NCI-H2227 (cell line): Measurements from ENCODE around the gene KLF1.
"Not testable (repeated sequence)": the region's sequence is repeated elsewhere in the genome, so short reads cannot be mapped to it uniquely, and the experiment has no call there.

Experiments used
- DNase-seq: peaks from one replicate; lab custom pipeline; 2025; ENCODE audit not compliant: unreplicated experiment; lab: John Stamatoyannopoulos, UW

KLF1 gene

DNA sequence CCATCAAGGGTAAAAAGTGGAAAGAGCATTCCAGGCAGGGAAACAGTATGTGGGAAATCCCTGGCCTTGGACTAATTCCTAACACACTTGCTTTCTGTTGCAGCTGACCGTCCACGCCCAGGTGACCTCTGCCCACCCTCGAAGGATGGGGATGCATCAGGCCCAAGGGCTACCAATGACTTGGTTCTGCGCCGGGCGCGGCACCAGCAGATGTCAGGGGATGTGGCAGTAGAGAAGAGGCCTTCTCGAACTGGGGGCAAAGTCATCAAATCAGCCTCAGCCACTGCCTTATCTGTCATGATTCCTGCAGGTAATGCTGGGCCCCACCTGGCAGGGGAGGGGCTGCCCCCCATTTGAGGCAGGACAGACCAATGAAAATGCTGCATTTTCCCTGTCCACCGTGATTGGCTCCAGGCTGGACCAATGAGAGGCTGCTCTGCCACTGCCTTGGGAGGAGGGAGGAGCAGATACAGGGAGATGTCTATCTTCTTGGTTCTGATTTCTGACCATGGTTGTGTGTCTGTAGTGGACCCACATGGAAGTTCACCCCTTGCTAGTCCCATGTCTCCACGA, 18.4 kb downstream of the KLF1 start:
- DNase-seq: no peak

DNA sequence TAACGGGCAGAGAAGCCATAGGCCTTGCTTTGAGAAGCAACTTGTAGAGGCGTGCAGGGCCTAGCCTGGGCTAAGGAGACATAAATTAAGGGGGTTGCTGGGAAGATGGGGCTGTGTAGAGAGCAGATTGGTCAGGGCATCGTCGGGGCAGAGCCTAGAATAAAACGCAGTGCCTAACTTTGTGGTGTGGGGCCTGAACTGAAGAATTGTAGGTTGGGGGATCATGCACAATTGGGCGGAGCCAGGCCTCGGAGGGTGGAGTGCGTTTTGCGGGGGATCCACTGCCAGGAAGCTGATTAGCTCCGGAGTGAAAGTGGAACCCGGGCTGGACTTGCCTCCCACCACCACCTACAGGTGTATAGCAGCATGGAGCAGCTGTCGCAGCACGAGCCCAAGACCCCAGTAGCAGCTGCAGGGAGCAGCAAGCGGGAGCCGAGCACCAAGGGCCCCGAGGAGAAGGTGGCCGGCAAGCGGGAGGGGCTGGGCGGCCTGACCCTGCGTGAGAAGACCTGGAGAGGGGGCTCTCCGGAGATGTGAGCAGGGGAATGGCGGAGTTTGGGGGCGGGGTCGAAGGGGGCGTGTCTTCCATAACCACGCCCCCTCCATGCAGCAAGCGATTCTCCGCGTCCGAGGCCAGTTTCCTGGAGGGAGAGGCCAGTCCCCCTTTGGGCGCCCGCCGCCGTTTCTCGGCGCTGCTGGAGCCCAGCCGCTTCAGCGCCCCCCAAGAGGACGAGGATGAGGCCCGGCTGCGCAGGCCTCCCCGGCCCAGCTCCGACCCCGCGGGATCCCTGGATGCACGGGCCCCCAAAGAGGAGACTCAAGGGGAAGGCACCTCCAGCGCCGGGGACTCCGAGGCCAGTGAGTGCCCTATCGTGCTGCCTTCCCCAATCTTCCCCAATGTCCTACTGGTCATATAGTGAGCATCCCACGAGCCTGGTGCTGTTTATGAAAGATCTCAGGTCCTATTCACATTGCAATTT, 19.6 kb downstream of the KLF1 start:
- no peak for DNase-seq

DNA sequence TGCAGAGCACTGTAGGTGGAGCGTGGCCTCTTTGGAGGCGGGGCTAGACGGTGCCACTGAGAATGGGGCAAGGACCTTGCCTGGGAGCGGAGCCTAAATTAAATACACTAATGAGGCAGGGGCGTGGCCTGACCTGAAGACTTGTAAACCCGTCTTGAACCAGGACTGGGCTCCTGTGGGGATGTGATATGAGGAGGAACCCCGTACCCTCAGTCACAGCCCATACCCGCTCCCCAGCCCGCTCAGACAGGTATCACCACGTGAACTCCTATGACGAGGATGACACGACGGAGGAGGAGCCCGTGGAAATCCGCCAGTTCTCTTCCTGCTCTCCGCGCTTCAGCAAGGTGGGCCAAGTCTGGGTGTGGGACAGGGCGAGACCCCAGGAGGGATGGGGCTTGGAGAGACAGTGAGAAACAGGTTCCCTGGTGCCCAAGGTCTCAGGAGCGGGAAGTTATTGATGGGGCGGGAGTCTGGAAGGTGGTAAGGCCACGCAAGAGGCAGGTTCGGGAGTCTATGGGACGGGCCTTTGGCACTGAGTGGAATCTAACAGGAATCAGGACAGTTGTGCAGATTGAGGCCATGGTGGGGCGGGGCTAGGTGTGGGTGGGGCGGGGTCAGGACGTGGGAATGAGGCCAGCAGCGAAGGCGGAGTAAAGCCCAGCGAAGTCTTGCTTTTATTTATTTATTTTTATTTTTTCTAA, 20.4 kb downstream of the KLF1 start:
- DNase-seq: no peak

DNA sequence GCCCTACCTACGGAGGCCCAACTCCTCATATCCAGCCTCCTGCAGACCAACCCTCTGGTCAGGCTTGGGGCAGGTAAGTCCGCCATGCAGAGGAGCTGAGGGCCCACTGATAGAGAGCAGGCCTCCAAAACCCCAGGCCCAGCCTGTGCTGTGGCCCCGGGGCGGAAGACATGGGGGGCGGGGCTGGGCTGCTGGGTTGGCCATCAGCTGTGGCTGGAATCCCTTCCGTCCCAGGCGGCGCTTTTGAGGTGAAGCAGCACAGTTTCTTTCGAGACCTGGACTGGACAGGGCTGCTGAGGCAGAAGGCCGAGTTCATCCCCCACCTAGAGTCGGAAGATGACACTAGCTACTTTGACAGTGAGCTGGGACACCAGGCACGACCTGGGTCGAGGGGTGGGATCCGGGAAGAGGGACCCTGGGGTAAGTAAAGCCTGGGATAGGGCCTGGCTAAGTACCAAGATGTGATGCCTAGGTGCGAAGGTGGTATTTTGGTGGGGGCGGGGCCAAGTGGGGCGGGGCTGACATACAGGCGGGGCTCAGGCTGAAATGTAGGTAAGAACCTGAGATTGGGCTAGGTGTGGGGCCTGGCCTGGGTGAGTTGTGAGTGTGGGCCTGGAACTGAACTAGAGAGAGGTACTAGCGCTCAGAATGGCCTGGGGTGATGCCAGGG, 21.1 kb downstream of the KLF1 start:
- no peak for DNase-seq

DNA sequence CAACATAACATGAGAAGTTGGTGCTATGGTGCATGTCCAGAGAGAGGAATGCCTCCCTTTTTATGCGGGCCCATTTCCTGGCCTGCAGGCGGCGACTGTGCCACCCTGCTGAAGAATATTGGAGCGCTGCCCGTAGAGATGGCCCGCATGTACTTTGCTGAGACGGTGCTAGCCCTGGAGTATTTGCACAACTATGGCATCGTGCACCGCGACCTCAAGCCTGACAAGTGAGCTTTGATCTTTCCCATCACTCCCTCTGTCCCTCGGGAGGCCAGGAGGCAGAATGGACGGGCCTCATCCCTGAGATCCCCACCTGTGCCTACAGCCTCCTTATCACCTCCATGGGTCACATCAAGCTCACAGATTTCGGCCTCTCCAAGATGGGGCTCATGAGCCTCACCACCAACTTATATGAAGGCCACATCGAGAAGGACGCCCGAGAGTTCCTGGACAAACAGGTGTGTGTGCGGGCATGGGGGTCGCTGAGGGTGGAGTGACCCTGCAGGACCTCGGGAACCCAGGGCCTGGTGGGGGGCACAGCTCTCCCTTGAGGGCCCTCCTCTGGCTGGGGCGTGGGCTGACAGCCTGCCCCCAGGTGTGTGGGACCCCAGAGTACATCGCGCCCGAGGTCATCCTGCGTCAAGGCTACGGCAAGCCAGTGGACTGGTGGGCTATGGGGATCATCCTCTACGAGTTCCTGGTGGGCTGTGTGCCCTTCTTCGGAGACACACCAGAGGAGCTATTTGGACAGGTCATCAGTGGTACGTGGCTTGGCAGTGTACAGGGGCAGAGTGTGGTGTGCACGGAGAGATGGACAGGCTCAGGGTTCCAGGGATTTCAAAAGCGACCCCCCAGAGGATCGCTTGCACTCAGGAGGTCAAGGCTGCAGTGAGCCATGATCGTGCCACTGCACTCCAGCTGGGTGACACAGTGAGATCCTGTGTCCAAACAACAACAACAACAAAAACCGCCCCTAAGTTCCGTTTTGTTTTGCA, 22.0 kb downstream of the KLF1 start:
- no peak for DNase-seq

DNA sequence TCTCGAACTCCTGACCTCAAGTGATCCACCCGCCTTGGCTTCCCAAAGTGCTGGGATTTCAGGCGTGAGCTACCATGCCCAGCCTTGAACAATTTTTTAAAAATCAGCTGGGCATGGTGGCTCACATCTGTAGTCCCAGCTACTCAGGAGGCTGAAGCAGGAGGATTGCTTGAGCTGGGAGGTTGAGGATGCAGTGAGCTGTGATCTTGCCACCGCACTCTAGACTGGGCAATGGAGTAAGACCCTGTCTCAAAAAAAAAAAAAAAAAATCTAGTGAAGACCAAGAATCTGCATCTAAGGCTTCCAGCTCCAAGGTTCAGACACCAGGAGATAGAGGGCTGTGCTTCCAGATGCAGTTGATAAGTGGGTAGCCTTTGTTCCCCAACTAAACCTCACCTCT, 22.9 kb downstream of the KLF1 start:
- DNase-seq: no peak

DNA sequence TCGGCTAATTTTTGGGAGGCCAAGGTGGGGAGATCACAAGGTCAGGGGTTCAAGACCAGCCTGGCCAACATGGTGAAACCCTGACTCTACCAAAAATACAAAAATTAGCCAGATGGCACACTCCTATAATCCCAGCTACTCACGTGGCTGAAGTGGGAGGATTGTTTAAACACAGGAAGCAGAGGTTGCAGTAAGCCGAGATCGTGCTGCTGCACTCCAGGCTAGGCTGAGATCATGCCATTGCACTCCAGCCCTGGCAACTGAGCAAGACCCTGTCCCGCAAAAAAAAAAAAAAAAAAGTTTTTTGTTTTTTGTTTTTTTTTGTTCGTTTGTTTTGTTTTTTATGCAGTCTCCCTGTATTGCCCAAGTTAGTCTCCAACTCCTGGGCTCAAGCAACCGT, 27.5 kb downstream of the KLF1 start:
- DNase-seq: no peak

DNA sequence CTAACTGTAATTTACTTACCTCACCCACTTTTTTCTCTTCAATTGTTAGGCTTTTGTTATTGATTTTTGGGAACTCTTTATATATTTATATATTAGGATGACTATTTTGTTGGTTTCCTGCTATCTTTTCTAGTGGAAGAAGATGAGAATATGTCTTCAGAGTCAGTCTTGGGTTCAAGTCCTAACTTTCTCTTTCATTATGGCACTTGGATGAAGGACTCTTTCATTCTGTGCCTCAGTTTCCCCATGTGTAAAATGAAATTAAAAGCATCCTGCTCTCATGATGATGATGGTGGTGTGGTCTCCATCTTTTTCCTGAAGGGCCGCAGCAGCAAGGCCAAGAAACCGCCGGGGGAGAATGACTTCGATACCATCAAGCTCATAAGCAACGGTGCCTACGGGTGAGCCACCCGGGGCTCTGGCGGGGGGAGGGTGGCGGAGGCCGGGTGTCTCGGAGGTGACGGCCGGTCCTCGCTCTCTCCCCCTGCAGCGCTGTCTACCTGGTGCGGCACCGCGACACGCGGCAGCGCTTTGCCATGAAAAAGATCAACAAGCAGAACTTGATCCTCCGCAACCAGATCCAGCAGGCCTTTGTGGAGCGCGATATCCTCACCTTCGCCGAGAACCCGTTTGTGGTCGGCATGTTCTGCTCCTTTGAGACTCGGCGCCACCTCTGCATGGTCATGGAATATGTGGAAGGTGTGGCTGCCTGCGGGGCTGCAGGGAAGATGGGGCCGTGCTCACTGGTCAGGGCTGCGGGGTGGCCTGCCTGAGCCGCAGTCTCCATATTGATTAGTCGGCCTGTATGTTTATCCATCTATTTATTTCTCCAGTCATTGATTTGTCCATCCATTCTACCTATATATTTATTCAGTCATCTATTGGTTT, 28.7 kb downstream of the KLF1 start:
- DNase-seq: no peak

DNA sequence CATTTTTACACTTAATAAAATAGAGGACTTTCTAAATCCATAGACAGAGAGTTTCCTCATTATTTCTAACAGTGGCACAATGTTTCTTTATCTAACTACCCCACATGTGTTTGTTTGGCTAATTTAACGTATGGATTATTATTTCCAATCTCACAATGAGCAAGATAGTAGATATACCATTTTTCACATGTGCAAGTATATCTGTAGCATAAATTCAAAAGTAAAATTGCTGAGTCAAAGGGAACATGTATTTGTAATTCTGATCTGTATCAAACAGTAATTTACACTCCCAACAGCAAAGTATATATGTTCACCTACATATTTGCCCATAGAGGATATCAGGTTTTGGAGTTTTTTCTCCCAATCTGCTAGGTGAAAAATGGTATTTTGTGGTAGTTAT, 30.3 kb downstream of the KLF1 start:
- DNase-seq: no peak

DNA sequence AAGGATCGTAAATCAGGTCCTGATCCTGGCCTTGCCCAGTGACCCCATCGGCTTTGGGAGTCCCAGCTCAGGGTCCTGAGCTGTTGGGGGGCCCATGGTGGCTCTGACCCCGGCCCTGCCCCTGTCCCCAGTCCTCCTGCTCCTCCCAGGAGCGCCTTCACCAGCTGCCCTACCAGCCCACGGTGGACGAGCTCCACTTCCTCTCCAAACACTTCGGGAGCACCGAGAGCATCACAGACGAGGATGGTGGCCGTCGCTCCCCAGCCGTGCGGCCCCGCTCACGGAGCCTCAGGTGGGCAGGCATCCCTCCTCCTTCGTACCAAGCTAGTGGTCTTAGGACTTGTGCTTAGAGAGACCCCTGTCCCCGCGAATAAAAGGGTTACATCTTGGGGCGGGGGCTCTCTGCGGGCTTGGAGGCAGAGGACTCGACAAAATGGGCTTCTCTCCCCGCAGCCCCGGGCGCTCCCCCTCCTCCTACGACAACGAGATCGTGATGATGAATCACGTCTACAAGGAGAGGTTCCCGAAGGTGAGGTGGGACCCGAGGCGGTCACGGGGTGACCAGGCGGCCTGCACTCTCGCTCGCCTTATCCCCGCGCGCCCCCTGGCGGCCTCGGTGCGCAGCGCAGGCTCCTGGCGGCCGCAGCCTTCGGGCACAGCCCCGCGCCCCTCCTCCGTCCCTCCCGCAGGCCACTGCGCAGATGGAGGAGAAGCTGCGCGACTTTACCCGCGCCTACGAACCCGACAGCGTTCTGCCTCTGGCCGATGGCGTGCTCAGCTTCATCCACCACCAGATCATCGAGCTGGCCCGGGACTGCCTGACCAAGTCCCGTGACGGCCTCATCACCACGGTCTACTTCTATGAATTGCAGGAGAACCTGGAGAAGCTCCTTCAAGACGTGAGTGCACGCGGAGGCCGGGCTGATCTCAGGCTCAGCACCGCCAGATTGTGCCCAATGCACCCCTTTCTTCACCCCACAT, 39.6 kb downstream of the KLF1 start:
- DNase-seq: peak; percentile 82

DNA sequence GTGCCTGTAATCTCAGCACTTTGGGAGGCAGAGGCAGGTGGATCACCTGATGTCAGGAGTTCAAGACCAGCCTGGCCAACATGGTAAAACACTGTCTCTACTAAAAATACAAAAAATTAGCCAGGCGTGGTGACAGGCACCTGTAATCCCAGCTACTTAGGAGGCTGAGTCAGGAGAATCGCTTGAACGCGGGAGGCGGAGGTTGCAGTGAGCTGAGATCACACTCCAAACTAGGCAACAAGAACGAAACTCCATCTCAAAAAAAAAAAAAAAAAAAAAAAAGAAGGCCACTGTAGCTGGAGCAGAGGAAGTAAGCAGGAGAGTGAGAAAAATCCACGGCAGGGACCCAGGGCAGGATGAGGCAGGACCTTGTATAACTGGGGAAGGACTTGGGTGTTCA, 40.4 kb downstream of the KLF1 start:
- not testable (repeated sequence) for DNase-seq

DNA sequence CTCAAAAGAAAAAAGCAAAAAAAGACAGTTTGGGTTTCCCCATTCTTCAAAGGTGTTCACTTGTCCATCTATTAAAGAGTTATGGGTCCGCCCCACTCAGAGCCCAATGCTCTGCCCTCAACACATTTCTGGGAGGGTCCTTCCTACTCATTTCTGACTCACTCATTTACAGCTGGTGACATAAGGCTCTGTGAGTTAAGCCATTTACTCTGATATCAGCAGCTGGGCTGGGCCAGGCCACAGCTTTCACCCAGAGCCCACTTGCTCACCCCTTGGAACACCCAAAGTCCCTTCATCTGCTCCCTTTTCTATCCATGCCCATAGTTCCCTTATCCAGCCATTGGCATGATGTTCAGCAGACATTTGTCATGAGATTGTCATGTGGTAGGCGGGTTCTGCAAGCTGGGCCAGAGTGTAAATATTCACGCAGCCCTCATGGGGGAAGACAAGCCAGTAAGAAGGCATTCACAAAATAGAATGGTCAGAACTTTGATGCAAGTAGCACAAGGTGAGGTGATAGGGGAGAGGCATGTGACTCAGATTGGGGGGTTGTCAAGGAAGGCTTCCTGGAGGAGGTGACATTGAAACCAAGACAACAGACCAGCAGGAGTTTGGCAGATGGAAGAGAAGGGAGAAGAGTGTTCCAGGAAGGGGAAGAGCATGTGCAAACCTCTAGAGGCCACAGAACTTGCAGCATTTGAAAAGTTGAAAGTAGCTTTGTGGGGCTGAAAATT, 42.8 kb downstream of the KLF1 start:
- DNase-seq: no peak

DNA sequence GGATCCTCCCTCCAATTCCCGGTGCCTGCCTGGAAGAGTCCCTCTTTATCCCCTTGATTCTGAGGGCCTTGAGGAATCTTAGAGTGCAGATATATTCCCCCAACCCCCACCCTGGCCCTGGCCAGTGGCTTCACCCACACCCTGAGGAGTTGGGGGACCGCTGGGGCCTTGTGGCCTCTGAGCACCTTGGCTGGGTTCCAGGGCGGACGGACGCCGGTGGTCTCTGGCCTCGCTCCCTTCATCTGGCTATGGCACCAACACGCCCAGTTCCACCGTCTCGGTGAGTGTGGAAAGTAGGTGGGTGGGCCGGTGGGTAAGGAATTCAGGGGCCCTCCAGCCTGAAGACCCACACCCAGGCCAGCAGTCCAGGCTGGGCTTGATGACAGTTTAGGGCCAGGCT, 43.7 kb downstream of the KLF1 start:
- DNase-seq: no peak

DNA sequence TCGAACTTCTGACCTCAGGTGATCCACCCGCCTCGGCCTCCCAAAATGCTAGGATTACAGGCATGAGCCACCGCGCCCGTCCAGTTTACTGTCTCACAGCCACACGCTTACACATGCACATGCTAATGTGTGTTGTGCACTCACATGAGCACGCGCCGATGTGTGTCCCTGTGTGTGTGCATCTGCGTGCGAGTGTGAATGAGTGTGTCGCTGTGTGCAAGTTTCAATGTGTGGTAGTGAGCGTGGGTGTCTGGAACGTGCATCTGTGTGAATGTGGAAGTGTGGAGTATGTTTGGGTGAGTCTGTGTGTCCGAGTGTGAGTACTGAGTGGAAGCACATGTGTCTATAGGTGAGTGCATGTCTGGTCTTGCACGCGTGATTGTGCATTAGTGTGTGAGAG, 44.5 kb downstream of the KLF1 start:
- no peak for DNase-seq

DNA sequence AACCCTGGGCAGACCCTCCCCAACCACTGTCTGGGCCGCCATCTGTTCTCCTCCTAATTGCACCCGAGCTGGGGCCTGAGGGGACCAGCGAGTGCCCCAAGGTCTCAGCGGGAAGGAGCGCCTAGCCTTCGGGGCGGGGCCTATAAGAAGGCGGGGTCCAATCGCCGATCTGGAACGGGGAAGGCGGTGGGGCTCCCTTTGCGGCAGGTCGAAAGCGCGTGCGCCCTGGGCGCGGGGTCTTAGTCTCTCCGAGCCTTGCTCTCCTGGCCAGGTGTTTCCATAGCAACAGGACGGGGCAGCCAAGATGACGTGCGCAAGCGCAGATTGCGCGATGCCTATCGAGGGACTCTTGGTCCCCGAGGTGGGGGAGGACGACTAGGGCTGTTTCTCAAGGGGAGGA, 45.9 kb downstream of the KLF1 start:
- DNase-seq: peak; percentile 96

DNA sequence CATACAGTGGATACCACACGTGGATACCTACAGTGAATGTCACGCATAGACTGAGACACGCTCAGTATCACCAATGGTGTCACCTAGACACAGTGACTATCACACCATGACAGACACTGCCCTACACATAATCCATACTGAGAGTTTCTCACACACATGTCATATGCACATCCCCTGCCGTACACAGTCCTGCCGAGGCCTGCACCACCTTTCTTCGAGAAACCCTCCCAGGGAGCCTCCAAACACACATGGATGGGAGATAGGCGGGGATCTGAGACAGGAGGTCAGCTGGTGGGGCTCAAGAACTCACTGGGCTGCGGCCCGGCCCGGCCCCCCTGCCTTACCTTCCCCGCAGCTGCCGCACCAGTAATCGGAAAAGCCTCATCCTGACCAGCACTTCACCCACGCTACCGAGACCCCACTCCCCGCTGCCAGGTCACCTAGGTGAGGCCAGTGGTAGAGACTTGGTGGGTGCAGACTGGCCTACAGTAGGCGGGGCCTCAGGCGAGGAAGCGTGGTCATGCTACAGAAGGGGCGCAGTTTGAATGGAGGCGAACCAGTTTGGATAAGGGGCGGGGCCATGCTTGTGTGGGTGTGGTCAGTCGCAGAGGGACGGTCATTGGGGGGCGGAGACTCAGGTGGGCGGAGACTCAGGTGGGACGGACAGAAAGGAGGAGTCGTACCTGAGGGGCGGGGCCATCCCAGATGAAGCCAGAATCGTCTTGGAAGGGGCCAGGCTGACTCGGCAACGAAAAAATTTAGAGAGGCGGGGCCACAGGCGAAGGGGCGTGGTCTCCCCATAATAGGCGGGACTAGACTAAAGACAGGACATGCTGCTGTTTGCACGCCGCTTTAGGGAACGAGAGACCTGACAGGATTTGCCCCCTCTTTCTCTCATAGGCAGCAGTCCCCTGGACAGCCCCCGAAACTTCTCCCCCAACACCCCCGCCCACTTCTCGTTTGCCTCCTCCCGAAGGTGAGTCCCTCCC, 46.6 kb downstream of the KLF1 start:
- peak; percentile 81 for DNase-seq
